ENCODE results near the gene AVPR1B.

AVPR1B gene

GRCh38 chr1:206081856-206082255 is 35.3 kb downstream of the AVPR1B start:
- no peak for TF ChIP-seq EZH2 (IDR thresholded peaks at IDR 0.05; ENCODE audit: borderline replicate concordance, low read depth, low read length, severe bottlenecking)
- Histone ChIP-seq H3K9ac (ENCODE audit: low read depth, low read length) (no peak overlapping the region), H3K4me2 (ENCODE audit: insufficient read depth, low read length) (no peak overlapping the region), H3K79me2 (ENCODE audit: insufficient read depth, low read length) (no peaks in the 10 kb centered on the region), H3K27me3 (ENCODE audit: insufficient read depth, low read length, poor library complexity) (peaks cover 24% of the 10 kb centered on the region), H2AFZ (ENCODE audit: low read depth, low read length) (no peak overlapping the region), H3K4me3 (ENCODE audit: low read depth in 1 of 2, low read length in 2 of 2) (no peak overlapping the region), H3K9me3 (ENCODE audit: insufficient read depth, low read length, severe bottlenecking) (no peaks in the 10 kb centered on the region), H3K4me1 (ENCODE audit: insufficient read depth, low read length) (peaks cover 9% of the 10 kb centered on the region), H3K36me3 (ENCODE audit: insufficient read depth, low read length) (no peaks in the 10 kb centered on the region), H4K20me1 (ENCODE audit: insufficient read depth, low read length) (no peaks in the 10 kb centered on the region), H3K27ac (ENCODE audit: low read length) (no peak overlapping the region)
- no peak for DNase-seq
- ATAC-seq (ENCODE audit: insufficient read depth, low read depth), result no peak

DNA sequence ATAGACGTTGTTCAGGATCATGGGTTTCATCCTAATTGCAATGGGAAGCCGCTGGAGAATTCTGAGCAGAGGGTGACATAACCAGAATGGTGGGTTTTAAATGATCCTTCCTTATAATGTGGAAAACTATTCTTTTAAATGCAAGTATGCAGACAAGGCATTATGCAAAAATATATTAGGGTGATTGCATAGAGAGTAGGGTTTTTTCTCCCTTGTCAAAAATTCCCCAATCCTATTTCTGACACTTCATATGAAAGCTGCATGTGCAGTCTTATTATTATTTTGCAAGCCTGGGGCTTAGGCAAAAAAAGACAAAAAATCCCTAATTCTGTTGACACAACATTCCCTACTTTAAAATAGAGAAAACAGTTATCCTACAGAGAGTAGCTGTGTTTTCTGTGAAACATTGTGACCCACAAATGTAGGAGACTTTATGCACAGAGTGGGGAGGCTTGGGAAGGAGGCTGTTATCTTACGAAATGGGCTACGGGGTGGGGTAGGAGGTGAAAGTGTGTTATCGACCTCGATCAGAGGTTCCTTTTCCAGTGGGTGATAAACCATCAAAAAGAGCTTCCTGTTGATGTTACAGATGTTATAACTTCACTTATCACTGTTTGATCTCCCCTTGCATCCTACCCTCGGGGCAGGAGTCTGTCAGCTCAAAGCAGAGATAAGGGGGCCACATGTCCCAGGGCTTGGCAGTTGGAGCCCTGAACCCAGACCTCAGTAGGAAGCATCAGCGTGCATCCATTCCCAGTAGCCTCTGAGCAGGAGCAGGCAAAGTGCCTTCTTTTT is 37.0 kb downstream of the AVPR1B start:
- DNase-seq (peak; percentile 37), ATAC-seq (ENCODE audit: insufficient read depth, low read depth) (peak; percentile 77)
- H3K9me3 ChIP-seq (ENCODE audit: insufficient read depth, low read length, severe bottlenecking), result no peaks in the 10 kb centered on the region
- no peak overlapping the region for H3K4me3 ChIP-seq (ENCODE audit: low read depth in 1 of 2, low read length in 2 of 2)
- peaks cover 21% of the 10 kb centered on the region for H3K27me3 ChIP-seq (ENCODE audit: insufficient read depth, low read length, poor library complexity)
- H3K4me2 ChIP-seq (ENCODE audit: insufficient read depth, low read length), result no peak overlapping the region
- H3K4me1 ChIP-seq (ENCODE audit: insufficient read depth, low read length), result peaks cover 9% of the 10 kb centered on the region
- no peak overlapping the region for H3K9ac ChIP-seq (ENCODE audit: low read depth, low read length)
- no peaks in the 10 kb centered on the region for H3K79me2 ChIP-seq (ENCODE audit: insufficient read depth, low read length)
- H3K36me3 ChIP-seq (ENCODE audit: insufficient read depth, low read length), result no peaks in the 10 kb centered on the region
- H2AFZ ChIP-seq (ENCODE audit: low read depth, low read length), result no peak overlapping the region
- TF ChIP-seq, protein P1, sequence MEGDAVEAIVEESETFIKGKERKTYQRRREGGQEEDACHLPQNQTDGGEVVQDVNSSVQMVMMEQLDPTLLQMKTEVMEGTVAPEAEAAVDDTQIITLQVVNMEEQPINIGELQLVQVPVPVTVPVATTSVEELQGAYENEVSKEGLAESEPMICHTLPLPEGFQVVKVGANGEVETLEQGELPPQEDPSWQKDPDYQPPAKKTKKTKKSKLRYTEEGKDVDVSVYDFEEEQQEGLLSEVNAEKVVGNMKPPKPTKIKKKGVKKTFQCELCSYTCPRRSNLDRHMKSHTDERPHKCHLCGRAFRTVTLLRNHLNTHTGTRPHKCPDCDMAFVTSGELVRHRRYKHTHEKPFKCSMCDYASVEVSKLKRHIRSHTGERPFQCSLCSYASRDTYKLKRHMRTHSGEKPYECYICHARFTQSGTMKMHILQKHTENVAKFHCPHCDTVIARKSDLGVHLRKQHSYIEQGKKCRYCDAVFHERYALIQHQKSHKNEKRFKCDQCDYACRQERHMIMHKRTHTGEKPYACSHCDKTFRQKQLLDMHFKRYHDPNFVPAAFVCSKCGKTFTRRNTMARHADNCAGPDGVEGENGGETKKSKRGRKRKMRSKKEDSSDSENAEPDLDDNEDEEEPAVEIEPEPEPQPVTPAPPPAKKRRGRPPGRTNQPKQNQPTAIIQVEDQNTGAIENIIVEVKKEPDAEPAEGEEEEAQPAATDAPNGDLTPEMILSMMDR (IDR thresholded peaks at IDR 0.05; ENCODE audit: borderline replicate concordance, extremely low read depth, low read length, poor library complexity, severe bottlenecking), result no peak
- no peak for TF ChIP-seq EZH2 (IDR thresholded peaks at IDR 0.05; ENCODE audit: borderline replicate concordance, low read depth, low read length, severe bottlenecking)
- no peaks in the 10 kb centered on the region for H4K20me1 ChIP-seq (ENCODE audit: insufficient read depth, low read length)
- H3K27ac ChIP-seq (ENCODE audit: low read length), result no peak overlapping the region

DNA sequence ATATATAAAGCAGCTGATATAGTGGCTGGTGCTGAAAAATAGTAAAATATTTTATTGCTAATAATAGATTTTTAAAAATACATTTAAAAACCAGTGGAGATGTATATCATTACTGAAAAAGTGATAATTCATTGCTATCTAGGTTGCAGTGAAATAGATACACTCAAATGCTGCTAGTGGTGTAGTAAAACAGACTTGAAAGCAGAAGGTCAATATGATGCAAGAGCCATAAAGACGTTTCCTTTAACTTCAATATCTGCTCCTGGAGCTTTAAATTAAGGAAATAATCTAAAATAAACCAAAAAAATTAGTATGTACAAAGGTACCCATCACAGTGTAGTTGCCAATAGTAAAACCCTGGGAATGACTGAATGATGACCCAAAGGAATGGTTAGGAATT is 38.1 kb downstream of the AVPR1B start:
- H3K9ac ChIP-seq (ENCODE audit: low read depth, low read length), result no peak overlapping the region
- H3K36me3 ChIP-seq (ENCODE audit: insufficient read depth, low read length), result no peaks in the 10 kb centered on the region
- no peak overlapping the region for H3K4me3 ChIP-seq (ENCODE audit: low read depth in 1 of 2, low read length in 2 of 2)
- no peaks in the 10 kb centered on the region for H4K20me1 ChIP-seq (ENCODE audit: insufficient read depth, low read length)
- H3K79me2 ChIP-seq (ENCODE audit: insufficient read depth, low read length), result no peaks in the 10 kb centered on the region
- H3K4me1 ChIP-seq (ENCODE audit: insufficient read depth, low read length), result peaks cover 9% of the 10 kb centered on the region
- H2AFZ ChIP-seq (ENCODE audit: low read depth, low read length), result no peak overlapping the region
- ATAC-seq (ENCODE audit: insufficient read depth, low read depth), result no peak
- no peak for TF ChIP-seq EZH2 (IDR thresholded peaks at IDR 0.05; ENCODE audit: borderline replicate concordance, low read depth, low read length, severe bottlenecking)
- TF ChIP-seq, protein P1 (IDR thresholded peaks at IDR 0.05; ENCODE audit: borderline replicate concordance, extremely low read depth, low read length, poor library complexity, severe bottlenecking), result no peak
- DNase-seq, result no peak
- H3K27ac ChIP-seq (ENCODE audit: low read length), result no peak overlapping the region
- H3K9me3 ChIP-seq (ENCODE audit: insufficient read depth, low read length, severe bottlenecking), result no peaks in the 10 kb centered on the region
- H3K4me2 ChIP-seq (ENCODE audit: insufficient read depth, low read length), result no peak overlapping the region
- H3K27me3 ChIP-seq (ENCODE audit: insufficient read depth, low read length, poor library complexity), result peaks cover 21% of the 10 kb centered on the region

Data from DND-41 (cell line).